Stimulated activated CD4-positive, alpha-beta T cell treated with anti-CD3 and anti-CD28 coated beads, Interleukin-15, amount 100 ng/mL, for 1 hour (primary cell): ENCODE measurements around the gene PTPN5.

Experiments used
- DNase-seq, 2 donors: peaks; one replicate each; pipeline ENCODE4 v3.0.0-alpha.2; 2020; ENCODE audit warnings: low read depth in 1 of 2, low spot score in 1 of 2

PTPN5 gene

DNA sequence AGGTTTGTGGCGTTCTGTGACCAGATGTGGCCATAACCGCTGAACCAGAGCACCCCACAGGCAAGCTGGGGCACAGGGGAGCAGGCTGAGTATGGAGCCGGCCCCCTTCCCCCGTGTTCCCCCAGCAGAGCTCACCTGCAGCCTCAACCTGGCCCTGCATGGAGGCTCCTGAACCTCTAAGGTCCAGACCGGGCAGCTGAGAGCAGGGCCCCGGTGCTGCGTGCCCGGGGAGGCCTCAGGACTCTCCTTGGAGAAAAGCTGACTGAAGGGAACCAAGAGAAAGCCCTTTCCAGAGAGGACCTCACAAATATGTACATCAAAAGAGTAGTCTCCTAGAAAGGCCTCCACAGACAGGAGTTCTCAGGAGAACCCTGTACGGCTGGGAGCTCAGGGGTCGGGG is 48.2 kb downstream of the PTPN5 start:
- DNase-seq = no peak

DNA sequence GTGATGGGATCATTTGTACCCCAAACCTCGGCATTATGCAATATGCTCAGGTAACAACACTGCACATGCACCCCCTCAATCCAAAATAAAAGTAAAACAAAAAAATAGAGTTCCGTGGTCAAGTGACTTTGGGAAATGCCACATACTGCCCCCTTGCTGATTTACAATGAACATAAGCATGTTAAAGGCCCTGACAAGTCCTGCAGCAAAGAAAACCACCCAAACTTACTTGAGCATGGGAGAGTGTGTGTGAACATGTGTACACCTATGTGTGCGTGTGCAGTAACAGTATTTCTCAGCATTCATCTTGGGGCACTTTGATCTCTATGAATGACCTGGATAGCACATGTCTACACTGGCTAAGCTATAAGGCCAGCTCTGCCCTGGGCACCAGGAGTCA is 49.8 kb downstream of the PTPN5 start:
- DNase-seq = no peak

DNA sequence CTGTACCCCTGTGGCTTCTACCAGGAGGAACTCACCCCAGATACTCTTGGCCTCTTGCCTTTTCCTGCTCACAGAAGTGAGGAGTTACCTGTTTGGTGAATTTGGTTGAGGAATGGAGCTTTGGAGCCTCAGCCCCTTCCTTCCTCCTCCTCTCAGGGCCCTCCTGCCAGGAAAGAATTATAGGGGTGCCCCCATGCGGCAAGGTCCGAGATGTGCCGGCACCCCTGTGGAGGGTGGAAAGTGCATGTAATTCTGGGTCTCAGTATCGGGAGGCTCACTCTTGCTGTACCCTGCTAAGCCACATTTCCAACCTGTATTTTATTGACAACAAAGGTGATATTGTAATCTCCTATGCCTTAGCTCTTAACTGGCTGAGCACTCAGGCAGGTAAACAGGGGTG is 51.9 kb downstream of the PTPN5 start:
- DNase-seq = no peak

DNA sequence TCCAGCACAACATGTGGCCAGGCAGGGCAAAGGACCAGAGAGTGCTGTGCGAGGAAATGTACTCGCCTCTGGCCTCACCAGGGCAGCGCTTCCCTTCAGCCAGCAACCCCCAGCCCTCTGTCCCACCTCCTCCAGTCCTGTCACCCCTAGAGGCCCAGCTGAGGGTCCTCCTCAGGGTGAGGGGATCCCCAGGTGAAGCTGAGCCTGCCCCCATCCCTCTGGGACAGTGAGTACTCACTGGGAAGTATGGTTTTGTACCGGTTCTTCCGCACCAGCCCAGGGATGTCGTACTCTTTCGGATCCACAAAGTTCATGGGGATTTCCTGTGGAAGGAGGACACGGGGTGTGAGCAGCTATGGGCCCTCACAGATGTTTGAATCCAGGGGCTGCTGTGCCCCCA is 54.0 kb downstream of the PTPN5 start:
- no peak for DNase-seq

DNA sequence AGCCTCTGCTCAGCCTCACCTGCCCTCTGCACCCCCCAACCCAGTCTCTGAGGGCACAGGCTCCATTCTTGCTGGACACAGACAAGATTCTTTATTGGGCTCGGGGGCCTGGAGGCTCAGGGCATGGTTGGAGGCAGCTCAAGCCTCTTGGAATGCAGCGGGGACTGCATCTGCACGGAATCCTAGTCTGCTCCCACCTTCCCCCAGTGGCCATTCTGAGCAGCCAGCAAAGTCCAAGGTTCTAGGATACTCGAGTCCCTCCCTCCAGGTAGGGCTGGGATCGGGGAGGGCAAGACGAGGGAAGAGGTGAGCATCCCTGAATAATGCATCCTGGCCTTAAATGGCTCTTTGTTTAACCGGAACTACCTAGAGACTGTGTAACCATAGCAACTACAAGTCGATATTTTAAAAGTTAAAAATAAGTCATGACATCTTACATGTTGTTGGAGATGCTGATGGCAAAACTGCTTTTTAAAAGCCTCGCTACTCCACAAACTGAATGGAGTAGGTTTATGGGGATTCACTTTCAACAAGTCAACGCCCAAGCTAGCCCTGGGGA is 54.9 kb downstream of the PTPN5 start:
- no peak for DNase-seq

DNA sequence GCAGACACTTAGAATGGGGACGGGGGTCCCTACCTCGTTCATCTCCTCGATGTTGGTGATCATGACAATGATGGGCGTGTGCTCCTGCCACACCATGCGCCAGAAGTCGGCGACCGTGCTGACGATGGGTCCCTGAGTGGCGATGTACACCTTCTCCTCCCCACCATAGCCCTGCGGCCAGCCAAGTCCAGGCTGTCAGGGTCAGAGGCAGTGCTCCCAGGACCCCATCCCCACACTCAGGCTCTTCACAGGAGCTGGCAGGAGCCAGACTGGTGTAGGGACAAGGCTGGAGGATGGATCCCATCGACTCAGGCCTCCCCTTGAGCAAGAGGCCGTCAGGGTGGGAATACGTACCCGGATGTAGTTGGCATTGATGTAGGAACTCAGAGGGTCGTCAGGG is 58.4 kb downstream of the PTPN5 start:
- no peak for DNase-seq

DNA sequence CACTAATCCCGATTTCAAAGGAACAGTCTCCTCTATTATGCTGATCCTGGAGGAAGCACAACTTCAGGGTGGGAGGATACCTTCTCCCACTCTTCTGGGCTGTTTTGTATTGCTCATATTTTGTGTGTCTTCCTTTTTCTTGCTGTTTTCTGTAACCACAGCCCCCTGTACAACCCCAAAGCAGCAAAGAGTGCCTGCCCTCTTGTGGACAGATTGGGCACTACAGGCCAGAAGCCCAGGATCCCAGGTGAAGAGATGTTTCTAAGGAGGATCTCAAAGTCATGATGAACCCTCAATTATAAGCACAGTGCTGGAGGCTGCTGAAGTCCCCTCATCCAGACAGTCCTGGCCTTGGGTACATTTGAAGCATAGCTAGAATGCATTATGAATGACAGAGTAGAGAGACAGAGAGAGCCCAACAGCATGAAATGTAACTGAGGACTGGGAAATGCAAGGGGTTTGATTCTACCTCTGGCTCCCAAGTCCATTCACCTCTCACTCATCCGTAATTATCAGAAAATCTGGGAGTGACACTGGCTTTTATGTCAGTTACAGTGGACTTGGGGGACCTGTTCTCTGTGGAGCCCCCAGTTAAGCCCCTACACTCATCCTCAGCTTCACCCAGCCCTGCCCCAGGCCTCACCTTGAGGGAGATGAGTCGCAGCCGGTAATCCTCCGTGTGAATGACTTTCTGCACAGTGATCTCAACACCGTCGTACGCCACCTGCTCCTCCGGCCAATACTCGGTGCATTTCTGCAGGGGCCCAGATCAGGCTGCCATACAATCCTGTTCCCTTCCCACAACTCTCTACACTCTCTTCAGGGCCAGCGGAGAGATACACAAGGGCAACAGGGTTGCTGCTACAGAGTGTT is 59.4 kb downstream of the PTPN5 start:
- peak; percentile 53 to 59 for DNase-seq

DNA sequence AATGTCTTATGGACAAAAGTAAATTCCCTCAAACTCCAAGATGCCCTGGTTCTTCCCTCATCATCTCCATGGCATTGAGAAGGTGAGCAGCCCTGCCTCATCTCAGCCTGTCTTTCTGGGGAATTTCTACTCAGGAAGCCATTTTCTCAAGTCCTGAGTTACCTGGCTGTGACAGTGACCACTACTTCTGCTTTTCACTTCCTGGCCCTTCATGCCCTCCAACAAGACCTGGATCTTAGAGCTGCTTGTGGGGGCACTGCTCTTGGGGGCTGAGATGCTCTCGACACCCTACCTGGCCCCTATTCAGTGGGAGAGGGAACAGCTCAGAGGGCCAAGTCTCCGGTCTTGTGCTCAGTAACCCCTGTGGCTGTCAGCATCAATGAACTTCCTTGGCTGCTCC is 60.2 kb downstream of the PTPN5 start:
- no peak for DNase-seq

DNA sequence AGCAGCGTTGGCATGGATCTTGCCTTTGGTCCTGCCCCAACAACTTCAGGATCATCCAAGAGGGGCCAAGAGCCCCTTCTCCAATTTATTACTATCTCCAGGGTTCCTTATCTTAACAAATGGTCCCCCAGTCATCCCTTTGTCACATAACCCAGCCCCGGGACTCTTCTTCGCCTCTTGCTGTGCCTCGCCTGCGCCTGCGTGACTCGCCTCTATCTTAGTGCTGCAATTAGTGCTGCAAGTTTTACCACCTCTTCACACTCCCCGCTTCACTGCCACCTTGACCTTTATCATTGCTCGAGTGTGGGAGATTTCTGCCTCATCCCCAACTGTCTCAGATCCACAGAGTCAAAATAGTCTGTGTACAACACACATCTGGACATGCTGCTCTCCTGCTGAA is 61.6 kb downstream of the PTPN5 start:
- no peak for DNase-seq

DNA sequence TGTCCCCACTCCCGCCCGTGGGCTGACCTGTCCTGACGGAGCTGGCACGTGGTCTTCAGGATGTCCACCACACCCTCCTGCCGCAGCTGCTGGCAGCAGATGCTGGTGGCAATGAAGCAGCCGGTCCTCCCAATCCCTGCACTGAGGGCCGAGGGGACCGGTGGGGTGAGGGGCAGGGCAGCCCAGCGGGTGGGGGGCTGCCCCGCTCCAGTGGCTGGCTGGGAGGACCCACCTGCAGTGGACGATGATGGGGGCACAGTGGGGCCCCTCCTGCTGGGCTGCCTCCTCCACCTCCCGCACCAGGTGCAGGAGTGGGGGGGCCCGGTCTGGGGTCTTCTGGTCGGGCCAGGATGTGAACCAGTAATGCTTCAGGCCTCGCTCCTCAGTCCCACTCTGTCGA is 62.2 kb downstream of the PTPN5 start:
- DNase-seq = no peak

DNA sequence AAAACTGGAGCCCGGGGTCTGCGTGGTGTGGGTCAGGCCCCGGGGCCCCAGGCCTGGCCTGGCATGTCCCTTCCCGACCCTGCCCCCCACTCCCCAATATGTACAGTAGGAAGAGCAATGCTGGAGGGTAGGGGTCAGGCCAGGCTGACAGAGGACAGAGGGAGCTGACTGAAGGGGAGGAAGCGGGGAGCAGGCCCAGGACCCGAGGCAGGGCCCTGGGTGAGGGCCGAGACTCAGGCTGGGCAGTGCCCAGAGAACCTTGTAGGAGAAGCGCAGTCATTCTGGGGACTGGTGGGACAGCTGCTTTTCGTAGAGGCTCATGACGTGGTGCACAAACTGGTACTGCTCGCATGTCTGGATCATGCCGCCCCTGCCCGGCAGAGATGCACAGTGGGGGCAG is 62.9 kb downstream of the PTPN5 start:
- no peak for DNase-seq

DNA sequence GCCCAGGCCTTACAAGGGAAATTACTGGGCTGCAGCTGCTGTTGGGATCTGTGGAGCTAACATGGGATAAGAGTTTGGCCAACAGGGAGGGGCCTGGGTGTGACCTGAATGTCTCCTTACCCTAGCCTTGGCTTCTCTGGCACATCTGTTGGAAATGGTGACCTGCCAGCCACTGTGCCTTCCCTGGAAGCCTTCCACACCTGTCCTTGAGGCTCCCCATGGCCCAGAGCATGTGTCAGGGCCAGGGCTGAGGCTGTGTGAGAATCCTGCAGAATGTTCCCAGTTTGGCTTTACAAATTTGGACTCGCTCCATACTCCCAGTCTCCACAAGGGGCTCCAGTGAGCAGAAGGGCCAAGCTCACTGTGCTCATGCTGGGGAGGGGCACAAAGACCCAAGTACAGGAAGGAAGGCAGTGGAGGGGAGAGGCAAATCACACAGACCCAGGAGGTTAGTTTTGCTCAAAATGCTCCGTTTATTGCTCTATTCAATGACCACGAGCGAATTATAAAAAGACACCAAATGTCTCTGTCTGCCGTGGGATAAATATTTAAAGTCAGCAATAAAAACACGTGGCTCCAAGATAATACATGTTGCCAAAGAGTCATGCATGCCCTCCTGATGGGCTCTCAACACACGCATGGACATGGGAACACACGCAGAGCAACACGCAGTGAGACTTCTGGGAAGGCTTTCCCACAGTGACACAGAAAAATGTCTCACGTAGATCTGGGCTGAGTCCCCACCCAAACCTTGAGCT is 63.9 kb downstream of the PTPN5 start:
- peak in 1 of 2 donors; percentile 10 for DNase-seq

DNA sequence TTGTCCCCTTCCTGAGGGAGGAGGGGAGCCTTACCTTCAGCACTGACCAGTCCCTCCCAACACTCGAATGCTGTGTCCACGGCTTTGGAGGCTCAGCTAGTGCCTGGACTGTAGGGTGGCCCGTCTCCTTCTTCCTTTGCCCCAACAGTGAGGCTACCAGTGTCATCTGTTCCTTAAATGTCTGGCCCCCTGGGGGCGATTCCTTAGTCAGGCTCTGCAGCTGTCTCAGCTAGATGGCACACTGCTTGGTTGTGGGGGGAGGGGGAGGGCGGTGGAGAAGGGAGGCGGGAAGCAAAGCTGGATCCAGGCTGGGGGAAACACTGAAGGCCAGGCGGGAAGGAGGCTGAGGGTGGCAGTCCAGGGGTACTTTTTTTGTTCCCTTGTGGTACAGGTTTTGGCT is 65.6 kb downstream of the PTPN5 start, which contains the start of gene IGSF22:
TSS of gene IGSF22 (minus strand) at position 149 of the 400 bp plus-strand sequence. CDS start 1,952 bp downstream, outside the sequence.
- no peak for DNase-seq

DNA sequence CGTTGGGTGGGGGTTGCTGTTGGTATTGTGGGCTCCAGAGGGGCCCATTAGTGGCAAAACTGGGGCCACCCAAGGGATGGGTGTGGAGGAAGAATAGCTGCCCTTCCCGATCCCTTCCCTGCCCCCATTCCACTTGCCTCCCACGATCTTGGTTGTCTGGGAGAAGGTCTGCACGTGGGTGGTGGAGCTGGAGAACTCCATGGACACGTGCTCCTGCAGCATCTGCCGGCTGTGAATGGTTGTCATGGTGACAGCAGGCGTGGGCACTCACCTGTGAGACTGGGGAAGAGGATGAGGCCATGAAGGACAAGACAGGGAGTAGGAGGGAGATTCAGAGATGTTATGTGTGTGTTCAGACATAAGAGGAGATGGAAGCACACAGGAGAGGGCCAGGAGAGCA is 67.6 kb downstream of the PTPN5 start:
- DNase-seq = no peak

DNA sequence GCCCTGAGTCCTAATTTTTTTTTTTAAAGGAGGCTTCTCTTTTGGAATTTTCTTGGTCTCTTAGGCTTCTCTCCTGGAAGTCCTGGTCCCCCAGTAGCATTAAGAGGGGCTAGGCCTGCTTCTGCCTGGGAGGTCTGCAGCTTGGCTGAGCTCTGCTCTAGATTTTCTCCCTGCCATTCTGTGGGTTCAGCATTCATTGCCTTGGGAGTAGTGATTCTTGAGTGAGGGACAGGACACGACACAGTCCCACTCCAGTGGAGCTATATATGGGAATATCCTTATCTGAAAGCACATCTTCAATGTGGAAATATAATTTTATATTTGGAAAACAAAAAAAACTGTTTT is 69.3 kb downstream of the PTPN5 start:
- no peak for DNase-seq

DNA sequence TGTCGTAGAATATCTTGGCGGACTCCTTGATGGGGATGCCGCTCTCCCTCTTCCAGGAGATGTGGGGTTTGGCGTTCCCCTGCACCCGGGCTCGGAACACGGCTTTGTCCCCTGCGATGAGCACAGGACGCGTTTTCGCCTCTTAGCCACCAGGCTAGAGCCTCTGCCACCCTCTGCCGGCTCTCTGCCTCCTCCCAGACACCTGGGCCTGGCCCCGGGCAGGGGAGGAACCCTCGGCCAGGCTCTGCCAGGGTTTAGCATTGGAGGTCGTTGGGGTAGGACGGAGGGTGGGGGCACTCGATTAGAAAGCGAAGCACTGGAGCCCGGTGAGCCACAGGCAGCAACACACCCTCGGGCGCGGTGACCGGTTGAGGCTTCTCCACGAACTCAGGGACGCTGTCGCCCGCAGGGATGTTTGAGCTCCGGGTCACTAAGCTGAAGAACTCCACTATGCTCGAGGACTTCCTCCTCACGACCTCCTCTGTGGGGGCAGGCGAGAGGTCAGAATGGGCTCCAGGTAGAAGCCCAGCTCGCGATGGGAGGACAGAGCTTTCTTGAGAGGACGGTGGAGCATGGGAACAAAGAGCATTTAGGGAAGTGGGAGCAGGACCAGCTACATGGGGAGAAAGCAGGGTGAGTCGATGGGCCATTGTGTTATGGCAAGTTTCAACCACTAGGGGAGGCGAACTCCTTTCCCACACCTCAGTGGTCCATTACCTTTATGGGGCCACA is 69.9 kb downstream of the PTPN5 start:
- peak in 1 of 2 donors; percentile 22 for DNase-seq

DNA sequence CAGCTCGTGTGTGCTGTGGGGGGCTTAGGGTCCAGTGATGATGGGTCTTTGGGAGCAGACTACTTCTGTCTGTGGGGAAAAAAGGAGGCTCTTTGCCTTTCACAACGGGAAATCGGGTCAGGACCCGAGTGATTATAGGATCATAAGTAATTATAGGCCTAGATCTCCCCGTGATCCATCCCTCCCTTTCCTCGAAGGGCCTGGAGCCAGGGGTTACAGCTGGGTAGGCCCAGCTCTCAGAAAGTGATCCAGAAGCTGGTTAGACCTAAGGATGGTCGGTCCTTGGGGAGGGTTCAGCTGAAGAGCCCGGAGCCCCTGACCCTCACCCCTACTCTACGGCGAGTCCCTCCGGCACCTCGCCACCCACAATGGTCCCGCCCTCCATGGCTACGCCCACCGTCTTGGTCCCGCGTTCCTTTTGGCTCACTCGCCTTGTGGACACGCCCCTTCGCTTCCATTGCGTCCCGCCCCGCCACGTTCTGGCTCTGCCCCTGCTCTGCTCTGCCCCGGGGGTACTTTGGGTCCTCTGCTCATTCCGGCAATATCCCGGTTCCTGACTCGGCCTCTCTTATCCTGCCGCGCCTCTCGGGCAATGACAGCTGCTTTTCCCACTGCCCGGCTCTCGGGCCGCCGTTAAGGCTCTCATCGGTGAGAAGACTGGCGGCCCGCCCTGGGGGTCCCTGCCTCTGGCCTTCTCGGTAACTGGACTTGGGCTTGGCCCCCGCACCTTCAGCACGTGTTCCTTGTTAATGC is 70.6 kb downstream of the PTPN5 start:
- peak; percentile 60 to 73 for DNase-seq

DNA sequence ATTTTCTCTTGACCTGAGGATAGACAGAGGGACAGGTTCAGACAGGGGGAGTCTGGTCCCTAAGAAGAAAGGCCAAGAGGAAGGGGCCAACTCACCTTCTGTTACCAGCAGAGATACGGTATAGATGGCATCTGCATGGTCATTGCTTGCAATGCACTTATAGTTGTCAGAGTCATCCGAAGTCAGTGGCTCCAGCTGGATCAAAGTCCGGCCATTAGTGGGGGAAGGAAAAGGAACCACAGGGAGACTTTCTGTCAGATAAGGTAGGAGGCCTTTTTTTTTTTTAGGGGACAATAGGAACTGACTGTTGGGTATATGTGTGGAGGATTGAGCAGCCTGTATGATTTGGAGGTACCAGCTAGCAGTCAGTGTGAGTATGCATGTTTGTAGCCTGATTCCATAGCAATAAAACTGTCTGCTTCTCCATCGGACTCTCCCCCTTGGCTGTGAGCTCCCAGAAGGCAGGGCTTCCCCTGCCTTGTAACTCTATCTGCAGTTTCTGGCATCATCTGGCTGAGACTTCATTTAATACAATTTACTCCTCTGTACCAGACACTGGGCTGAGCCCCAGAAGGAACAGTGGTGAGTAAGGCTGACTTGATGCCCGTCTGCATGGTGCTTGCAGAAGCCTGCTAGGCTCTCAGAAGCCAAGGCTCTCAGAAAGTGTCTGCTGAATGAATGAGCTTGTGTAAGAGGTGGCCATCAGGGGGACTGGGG is 71.3 kb downstream of the PTPN5 start:
- no peak for DNase-seq

DNA sequence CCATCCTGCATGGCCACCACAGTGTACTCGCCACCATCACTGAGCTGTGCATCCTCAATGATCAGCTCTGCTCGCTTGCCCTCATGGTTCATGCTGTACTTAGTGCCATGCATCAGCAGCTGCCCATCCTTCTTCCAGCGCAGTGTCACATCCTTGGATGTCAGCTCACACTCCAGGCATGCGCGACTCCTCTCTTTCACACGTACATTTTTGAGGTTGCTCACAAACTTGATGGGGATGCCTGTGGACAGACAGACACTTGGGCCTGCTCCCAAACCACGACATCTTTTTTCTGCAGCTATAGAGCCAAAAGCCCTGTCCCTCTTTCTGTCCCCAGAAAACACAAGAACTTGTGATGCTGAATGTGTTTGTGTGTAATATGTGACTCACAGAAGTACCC is 76.1 kb downstream of the PTPN5 start:
- no peak for DNase-seq

DNA sequence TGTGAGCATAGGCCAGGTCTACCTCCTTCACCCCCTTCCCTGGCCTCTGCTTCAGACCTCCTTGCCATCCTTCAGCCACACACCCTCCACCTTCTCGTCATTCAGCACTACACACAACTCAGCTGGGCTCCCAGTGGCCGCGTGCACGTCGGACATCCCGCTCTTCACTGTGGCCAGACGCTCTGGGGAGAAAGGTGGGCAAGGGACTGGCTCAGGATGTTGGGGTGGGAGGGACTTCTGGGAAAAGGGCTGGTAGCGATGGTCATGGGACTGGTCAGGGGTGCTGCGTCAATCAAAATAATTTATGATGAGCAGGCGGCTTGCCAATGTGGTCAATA is 77.2 kb downstream of the PTPN5 start:
- DNase-seq = no peak
